ENCODE results near the gene ASCL1. TPM values are rescaled to one million over a fixed set of nuclear protein-coding genes. Genes with fewer than 3 reads are reported as not detected.

Gene ASCL1
- total and polyA plus RNA-seq, 2 donors (not counting 1 experiment from before 2014, with no cell fraction given): not detected

DNA sequence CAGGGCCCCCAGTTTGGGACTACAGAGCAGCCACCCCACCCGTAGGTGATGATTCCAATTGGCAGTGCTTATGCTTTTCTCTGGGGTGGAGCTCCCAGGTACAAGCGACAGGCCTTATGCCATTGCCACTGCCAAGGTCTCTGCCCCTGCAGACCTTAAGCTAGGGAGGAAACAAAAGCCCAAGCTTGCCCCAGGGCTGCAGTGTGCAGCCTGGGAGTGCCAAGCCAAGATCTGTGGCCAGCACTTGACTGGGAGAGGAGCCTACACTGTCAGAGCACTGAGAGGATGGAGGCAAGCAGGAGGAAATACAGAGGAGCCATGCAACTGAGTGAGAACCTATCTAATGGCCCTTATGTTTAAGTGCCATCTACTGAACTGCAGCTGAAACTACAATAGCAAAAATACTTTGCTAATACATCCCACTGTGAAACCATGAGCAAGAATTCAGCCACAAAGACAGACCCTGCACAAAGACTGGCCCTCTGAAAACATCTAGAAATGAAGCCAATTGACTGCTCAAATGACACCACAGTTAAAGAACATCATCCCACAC lies 17.7 kb upstream of the ASCL1 start:
- Histone ChIP-seq H3K4me3 (replicated peaks in 1 of 4; ENCODE audit: control extremely low read depth in 1 of 4, insufficient read depth in 1 of 4, low read depth in 3 of 4, low read length in 4 of 4) (no peak overlapping the region), H3K27me3 (ENCODE audit: control insufficient read depth, insufficient read depth, low read length) (no peaks in the 10 kb centered on the region), H3K9me3 (ENCODE audit: control insufficient read depth, insufficient read depth, low read depth, low read length) (no peaks in the 10 kb centered on the region), H3K4me2 (ENCODE audit: extremely low read depth, insufficient read depth, low read length) (no peak overlapping the region), H3K27ac (ENCODE audit: insufficient read depth, low read length) (no peak overlapping the region), H3K4me1 (ENCODE audit: control insufficient read depth, extremely low read depth, insufficient read depth, low read length) (no peaks in the 10 kb centered on the region), H3K9ac (ENCODE audit: insufficient read depth, low read length) (no peak overlapping the region), H4K20me1 (ENCODE audit: control insufficient read depth, extremely low read depth, insufficient read depth, low read length) (no peaks in the 10 kb centered on the region), H3K79me2 (ENCODE audit: control insufficient read depth, insufficient read depth, low read length) (no peaks in the 10 kb centered on the region), H2AFZ (ENCODE audit: low read length) (no peak overlapping the region), H3K36me3 (ENCODE audit: control insufficient read depth, insufficient read depth, low read length) (no peaks in the 10 kb centered on the region)
- no peak for TF ChIP-seq EZH2 (IDR thresholded peaks at IDR 0.05; ENCODE audit: low read length, missing control alignments)
- TF ChIP-seq CTCF (conservative IDR thresholded peaks at IDR 0.05 in 1 of 2, IDR thresholded peaks at IDR 0.05 in 1 of 2; ENCODE audit: low read depth in 1 of 2, low read length in 2 of 2): no peak
- no peak for DNase-seq (ENCODE audit: low read depth in 2 of 2)

DNA sequence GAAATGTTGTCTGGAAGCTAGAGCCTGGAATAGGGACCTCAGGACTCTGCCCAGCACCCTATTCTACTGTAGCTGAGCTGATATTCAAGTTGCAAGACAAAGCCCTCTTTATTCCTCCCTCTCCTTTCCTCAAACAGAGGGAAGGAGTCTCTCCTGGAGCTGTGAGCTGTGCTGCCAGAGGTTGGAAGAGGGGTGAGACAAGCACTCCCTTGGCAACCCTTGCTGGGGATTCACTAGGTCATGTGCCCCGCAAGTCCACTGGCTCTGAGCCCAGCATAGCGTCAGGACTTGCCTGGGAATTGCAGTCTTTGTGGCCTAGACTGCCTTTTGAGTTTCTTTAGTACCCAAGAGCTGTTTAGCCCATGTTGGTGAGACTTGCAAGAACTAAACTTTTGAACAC lies 11.4 kb upstream of the ASCL1 start:
- H3K9me3 ChIP-seq (ENCODE audit: control insufficient read depth, insufficient read depth, low read depth, low read length): no peaks in the 10 kb centered on the region
- DNase-seq (ENCODE audit: low read depth in 2 of 2): no peak
- H3K9ac ChIP-seq (ENCODE audit: insufficient read depth, low read length): no peak overlapping the region
- H3K4me3 ChIP-seq (replicated peaks in 1 of 4; ENCODE audit: control extremely low read depth in 1 of 4, insufficient read depth in 1 of 4, low read depth in 3 of 4, low read length in 4 of 4): no peak overlapping the region
- no peaks in the 10 kb centered on the region for H4K20me1 ChIP-seq (ENCODE audit: control insufficient read depth, extremely low read depth, insufficient read depth, low read length)
- no peaks in the 10 kb centered on the region for H3K79me2 ChIP-seq (ENCODE audit: control insufficient read depth, insufficient read depth, low read length)
- no peak overlapping the region for H3K4me2 ChIP-seq (ENCODE audit: extremely low read depth, insufficient read depth, low read length)
- H2AFZ ChIP-seq (ENCODE audit: low read length): no peak overlapping the region
- H3K36me3 ChIP-seq (ENCODE audit: control insufficient read depth, insufficient read depth, low read length): no peaks in the 10 kb centered on the region
- peaks cover 3% of the 10 kb centered on the region for H3K27me3 ChIP-seq (ENCODE audit: control insufficient read depth, insufficient read depth, low read length)
- H3K27ac ChIP-seq (ENCODE audit: insufficient read depth, low read length): no peak overlapping the region
- TF ChIP-seq EZH2 (IDR thresholded peaks at IDR 0.05; ENCODE audit: low read length, missing control alignments) (no peak), CTCF (conservative IDR thresholded peaks at IDR 0.05 in 1 of 2, IDR thresholded peaks at IDR 0.05 in 1 of 2; ENCODE audit: low read depth in 1 of 2, low read length in 2 of 2) (no peak)
- no peaks in the 10 kb centered on the region for H3K4me1 ChIP-seq (ENCODE audit: control insufficient read depth, extremely low read depth, insufficient read depth, low read length)

GRCh38 chr12:102948941-102949352 lies 8.5 kb upstream of the ASCL1 start:
- peaks cover 3% of the 10 kb centered on the region for H3K27me3 ChIP-seq (ENCODE audit: control insufficient read depth, insufficient read depth, low read length)
- TF ChIP-seq CTCF (conservative IDR thresholded peaks at IDR 0.05 in 1 of 2, IDR thresholded peaks at IDR 0.05 in 1 of 2; ENCODE audit: low read depth in 1 of 2, low read length in 2 of 2): peak; percentile 81 to 92
- TF ChIP-seq EZH2 (IDR thresholded peaks at IDR 0.05; ENCODE audit: low read length, missing control alignments): no peak
- H3K79me2 ChIP-seq (ENCODE audit: control insufficient read depth, insufficient read depth, low read length): no peaks in the 10 kb centered on the region
- peak; percentile 6 to 43 for DNase-seq (ENCODE audit: low read depth in 2 of 2)
- H3K36me3 ChIP-seq (ENCODE audit: control insufficient read depth, insufficient read depth, low read length): no peaks in the 10 kb centered on the region
- H3K9me3 ChIP-seq (ENCODE audit: control insufficient read depth, insufficient read depth, low read depth, low read length): no peaks in the 10 kb centered on the region
- H3K27ac ChIP-seq (ENCODE audit: insufficient read depth, low read length): no peak overlapping the region
- H3K4me2 ChIP-seq (ENCODE audit: extremely low read depth, insufficient read depth, low read length): no peak overlapping the region
- H3K4me1 ChIP-seq (ENCODE audit: control insufficient read depth, extremely low read depth, insufficient read depth, low read length): no peaks in the 10 kb centered on the region
- no peak overlapping the region for H2AFZ ChIP-seq (ENCODE audit: low read length)
- H3K9ac ChIP-seq (ENCODE audit: insufficient read depth, low read length): no peak overlapping the region
- H4K20me1 ChIP-seq (ENCODE audit: control insufficient read depth, extremely low read depth, insufficient read depth, low read length): no peaks in the 10 kb centered on the region
- no peak overlapping the region for H3K4me3 ChIP-seq (replicated peaks in 1 of 4; ENCODE audit: control extremely low read depth in 1 of 4, insufficient read depth in 1 of 4, low read depth in 3 of 4, low read length in 4 of 4)

Data from fibroblast of lung (primary cell).